ENCODE measurements around the gene IPO4.

IPO4 gene

DNA sequence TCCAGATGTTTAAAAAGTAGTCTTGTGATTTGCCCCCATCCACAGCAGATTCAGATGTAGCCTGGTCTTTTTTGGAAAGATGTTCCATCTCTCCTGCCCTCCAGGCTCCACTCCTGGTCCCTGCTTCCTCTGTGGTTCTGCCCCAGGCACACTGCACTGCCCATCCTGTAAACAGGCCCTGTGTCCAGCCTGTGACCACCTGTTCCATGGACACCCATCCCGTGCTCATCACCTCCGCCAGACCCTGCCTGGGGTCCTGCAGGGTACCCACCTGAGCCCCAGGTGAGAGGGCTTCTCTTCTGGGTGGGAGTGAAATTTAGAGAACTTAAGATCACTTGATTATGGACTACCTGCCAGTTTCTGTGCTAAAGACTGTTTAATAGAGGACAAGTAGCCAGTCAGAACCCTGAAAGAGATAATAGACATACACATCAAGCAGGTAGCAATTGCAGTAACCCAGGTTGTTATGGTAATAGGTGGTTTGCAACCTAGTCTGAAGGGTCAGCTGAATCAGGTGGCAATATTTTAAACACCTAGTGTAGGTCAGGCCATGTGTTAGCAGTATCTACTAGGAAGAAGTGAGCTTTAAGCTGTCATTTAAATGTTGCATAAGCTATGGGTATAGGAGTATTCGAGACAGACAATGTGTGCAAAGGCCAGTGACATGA is 39.2 kb downstream of the IPO4 start:
- ChIA-PET CTCF (interaction anchor here (0.6 to 11.6 kb wide), 5 partner anchors 8 to 15 kb away, joined by 3 to 112 read pairs (median 3); partner anchors contain the start of genes EMC9 and IRF9), POLR2A (no interaction called here)
- Histone ChIP-seq H3K36me3 (ENCODE audit: control insufficient read depth in 4 of 4, insufficient read depth in 4 of 4, low read length in 3 of 4) (peaks cover 14 to 46% (median 32%) of the 10 kb centered on the region in 4 experiments), H3K9me3 (ENCODE audit: control extremely low read depth in 1 of 5, control insufficient read depth in 4 of 5, insufficient read depth in 2 of 5, low read depth in 1 of 5, low read length in 4 of 5) (no peaks in the 10 kb centered on the region), H3K4me3 (ENCODE audit: control insufficient read depth in 1 of 7, extremely low read depth in 1 of 7, insufficient read depth in 4 of 7, low read depth in 2 of 7, low read length in 6 of 7) (no peak overlapping the region), H3K27ac (ENCODE audit: insufficient read depth in 1 of 2, low read depth in 1 of 2, low read length in 2 of 2, poor library complexity in 1 of 2, severe bottlenecking in 2 of 2) (no peak overlapping the region), H3K4me1 (ENCODE audit: control extremely low read depth in 1 of 4, control insufficient read depth in 4 of 4, insufficient read depth in 4 of 4, low read length in 3 of 4) (peaks cover 4 to 27% (median 23%) of the 10 kb centered on the region in 4 experiments), H3K27me3 (replicated peaks in 2 of 5; ENCODE audit: control insufficient read depth in 4 of 5, insufficient read depth in 5 of 5, low read length in 4 of 5) (no peaks in the 10 kb centered on the region)
- no peak for DNase-seq
- WGBS (ENCODE audit: insufficient coverage), result 100% methylated on average over 2 of the region's 3 CpGs

DNA sequence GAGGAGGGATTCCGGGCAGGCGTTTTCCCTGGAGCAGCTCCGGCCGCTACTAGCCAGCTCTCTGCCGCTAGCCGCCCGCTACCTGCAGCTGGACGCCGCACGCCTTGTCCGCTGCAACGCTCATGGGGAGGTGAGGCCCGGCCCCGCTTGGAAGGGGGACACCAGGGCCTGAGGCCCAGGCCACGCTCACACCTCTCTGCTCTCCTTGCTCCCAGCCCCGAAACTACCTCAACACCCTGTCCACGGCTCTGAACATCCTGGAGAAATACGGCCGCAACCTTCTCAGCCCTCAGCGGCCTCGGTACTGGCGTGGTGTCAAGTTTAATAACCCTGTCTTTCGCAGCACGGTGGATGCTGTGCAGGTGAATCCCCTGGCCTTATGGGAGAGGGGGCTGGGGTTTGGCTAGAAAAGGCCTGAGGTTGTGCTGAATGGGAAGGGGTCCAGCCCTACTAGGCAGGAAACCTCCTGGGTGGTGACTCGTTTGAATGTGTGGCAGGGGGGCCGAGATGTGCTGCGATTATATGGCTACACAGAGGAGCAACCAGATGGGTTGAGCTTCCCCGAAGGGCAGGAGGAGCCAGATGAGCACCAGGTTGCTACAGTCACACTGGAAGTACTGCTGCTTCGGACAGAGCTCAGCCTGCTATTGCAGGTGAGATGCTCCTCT is 40.7 kb downstream of the IPO4 start:
- no peaks in the 10 kb centered on the region for H3K27me3 ChIP-seq (replicated peaks in 2 of 5; ENCODE audit: control insufficient read depth in 4 of 5, insufficient read depth in 5 of 5, low read length in 4 of 5)
- DNase-seq, result no peak
- POLR2A ChIA-PET, result interaction anchor here (0.7 to 2.2 kb wide), 4 partner anchors 12 to 33 kb away, joined by 3 to 16 read pairs (median 6); partner anchors contain the start of genes DCAF11, IRF9, NRL and PSME1
- CTCF ChIA-PET, result interaction anchor here (1.0 to 11.6 kb wide), 5 partner anchors 9 to 91 kb away, joined by 3 to 112 read pairs (median 9); partner anchors contain the start of gene IRF9
- H3K36me3 ChIP-seq (ENCODE audit: control insufficient read depth in 4 of 4, insufficient read depth in 4 of 4, low read length in 3 of 4), result peaks cover 15 to 57% (median 38%) of the 10 kb centered on the region in 4 experiments
- H3K4me3 ChIP-seq (ENCODE audit: control insufficient read depth in 1 of 7, extremely low read depth in 1 of 7, insufficient read depth in 4 of 7, low read depth in 2 of 7, low read length in 6 of 7), result peak overlapping the region; percentile 56 to 100 (median 97)
- H3K9me3 ChIP-seq (ENCODE audit: control extremely low read depth in 1 of 5, control insufficient read depth in 4 of 5, insufficient read depth in 2 of 5, low read depth in 1 of 5, low read length in 4 of 5), result no peaks in the 10 kb centered on the region
- H3K4me1 ChIP-seq (ENCODE audit: control extremely low read depth in 1 of 4, control insufficient read depth in 4 of 4, insufficient read depth in 4 of 4, low read length in 3 of 4), result peaks cover 4 to 27% (median 23%) of the 10 kb centered on the region in 4 experiments
- H3K27ac ChIP-seq (ENCODE audit: insufficient read depth in 1 of 2, low read depth in 1 of 2, low read length in 2 of 2, poor library complexity in 1 of 2, severe bottlenecking in 2 of 2), result peak overlapping the region; percentile 48 to 85
- WGBS (ENCODE audit: insufficient coverage), result 13% methylated on average over 25 of the region's 29 CpGs

DNA sequence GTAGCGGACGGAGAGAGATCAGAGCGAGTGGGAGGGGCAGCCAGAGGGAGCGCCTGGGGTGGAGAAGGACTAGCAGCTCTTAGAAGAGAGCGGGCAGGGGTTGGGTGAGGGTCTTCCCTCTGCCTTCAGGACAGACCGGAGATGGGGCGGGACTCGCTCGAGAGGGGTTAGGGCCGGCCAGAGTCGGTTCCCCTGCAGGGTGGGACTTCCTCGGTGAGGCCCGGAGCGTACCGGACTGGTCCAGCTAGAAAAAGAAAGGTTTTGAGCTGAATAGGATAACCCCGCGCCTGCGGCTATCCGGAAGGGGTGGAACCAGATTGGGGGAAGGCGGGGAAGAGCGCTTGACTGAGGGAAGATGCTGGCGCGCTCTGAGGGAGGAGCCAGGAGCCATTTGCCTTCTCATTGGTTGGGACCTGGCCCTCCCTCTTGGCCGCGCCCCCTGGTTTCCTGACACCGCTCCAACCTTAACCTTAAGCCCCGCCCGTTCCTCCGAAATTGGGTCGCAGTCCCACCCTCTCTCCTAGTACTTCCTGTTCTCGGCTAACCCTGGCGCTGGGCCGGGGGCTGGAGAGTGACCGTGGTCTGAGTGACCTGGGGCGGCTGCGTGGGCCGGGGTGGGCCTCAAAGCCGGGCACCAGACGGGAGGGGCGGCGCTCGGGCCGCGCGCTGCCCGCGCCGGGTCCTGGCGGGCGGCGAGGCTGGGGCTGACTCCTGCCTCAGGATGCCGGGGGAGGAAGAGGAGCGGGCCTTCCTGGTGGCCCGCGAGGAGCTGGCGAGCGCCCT is 41.4 kb downstream of the IPO4 start, which contains the start of gene RNF31:
Gene RNF31, plus strand, starts transcription at position 521 of the 783 bp plus-strand sequence. Its CDS starts 201 bp downstream, at position 722.
- Histone ChIP-seq H3K27me3 (replicated peaks in 2 of 5; ENCODE audit: control insufficient read depth in 4 of 5, insufficient read depth in 5 of 5, low read length in 4 of 5) (no peaks in the 10 kb centered on the region), H3K4me1 (ENCODE audit: control extremely low read depth in 1 of 4, control insufficient read depth in 4 of 4, insufficient read depth in 4 of 4, low read length in 3 of 4) (peaks cover 4 to 29% (median 27%) of the 10 kb centered on the region in 4 experiments), H3K36me3 (ENCODE audit: control insufficient read depth in 4 of 4, insufficient read depth in 4 of 4, low read length in 3 of 4) (peaks cover 15 to 53% (median 37%) of the 10 kb centered on the region in 4 experiments), H3K27ac (ENCODE audit: insufficient read depth in 1 of 2, low read depth in 1 of 2, low read length in 2 of 2, poor library complexity in 1 of 2, severe bottlenecking in 2 of 2) (peak within 1 kb of the TSS; percentile 71 to 85), H3K4me3 (ENCODE audit: control insufficient read depth in 1 of 7, extremely low read depth in 1 of 7, insufficient read depth in 4 of 7, low read depth in 2 of 7, low read length in 6 of 7) (peak within 1 kb of the TSS; percentile 56 to 100 (median 97)), H3K9me3 (ENCODE audit: control extremely low read depth in 1 of 5, control insufficient read depth in 4 of 5, insufficient read depth in 2 of 5, low read depth in 1 of 5, low read length in 4 of 5) (no peaks in the 10 kb centered on the region)
- CTCF ChIA-PET, result interaction anchor here (0.7 to 11.6 kb wide), 9 partner anchors 8 to 90 kb away, joined by 3 to 112 read pairs (median 6); partner anchors contain the start of genes DCAF11, IRF9, NRL and PSME1
- POLR2A ChIA-PET, result interaction anchor here (0.7 to 2.2 kb wide), 7 partner anchors 9 to 38 kb away, joined by 3 to 16 read pairs (median 4); partner anchors contain the start of genes DCAF11, IRF9, NRL and PSME1
- DNase-seq, result peak; percentile 99
- 0% methylated on average over 46 of the region's 57 CpGs for WGBS (ENCODE audit: insufficient coverage)

DNA sequence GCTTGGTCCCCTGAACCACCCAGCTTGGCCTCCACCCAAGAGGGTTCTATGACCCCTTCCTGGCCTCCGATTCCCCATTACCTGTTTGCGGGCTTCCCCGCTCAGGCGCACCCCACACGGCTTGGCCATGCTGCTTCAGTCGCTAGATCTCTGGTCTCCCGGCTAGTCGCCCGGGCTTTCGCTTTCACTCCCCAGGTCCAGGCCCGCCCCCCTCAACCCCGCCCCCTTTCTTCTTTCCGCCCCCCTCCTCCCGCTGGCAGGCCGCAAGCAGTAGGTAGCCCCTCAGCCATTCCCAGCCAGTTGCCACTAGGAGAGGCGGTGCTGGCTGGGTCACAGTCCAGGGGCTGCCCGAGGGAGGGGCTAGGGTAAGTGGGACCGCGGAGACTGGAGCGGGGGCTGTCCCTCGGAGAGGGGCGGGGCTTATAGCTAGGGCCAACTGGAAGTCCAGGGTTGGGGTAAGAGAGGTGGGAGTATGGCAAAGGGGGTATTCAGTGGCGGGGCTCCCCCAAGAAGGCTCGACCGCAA is 42.1 kb downstream of the IPO4 start, which contains the start of gene PSME2:
Gene PSME2, minus strand, starts transcription at position 158 of the 525 bp plus-strand sequence. Its CDS starts 29 bp downstream, at position 129.
- POLR2A ChIA-PET, result interaction anchor here (0.8 to 2.2 kb wide), 6 partner anchors 8 to 43 kb away, joined by 3 to 16 read pairs (median 4); partner anchors contain the start of genes DCAF11, IRF9 and NRL
- H3K4me1 ChIP-seq (ENCODE audit: control extremely low read depth in 1 of 4, control insufficient read depth in 4 of 4, insufficient read depth in 4 of 4, low read length in 3 of 4), result peaks cover 4 to 34% (median 32%) of the 10 kb centered on the region in 4 experiments

DNA sequence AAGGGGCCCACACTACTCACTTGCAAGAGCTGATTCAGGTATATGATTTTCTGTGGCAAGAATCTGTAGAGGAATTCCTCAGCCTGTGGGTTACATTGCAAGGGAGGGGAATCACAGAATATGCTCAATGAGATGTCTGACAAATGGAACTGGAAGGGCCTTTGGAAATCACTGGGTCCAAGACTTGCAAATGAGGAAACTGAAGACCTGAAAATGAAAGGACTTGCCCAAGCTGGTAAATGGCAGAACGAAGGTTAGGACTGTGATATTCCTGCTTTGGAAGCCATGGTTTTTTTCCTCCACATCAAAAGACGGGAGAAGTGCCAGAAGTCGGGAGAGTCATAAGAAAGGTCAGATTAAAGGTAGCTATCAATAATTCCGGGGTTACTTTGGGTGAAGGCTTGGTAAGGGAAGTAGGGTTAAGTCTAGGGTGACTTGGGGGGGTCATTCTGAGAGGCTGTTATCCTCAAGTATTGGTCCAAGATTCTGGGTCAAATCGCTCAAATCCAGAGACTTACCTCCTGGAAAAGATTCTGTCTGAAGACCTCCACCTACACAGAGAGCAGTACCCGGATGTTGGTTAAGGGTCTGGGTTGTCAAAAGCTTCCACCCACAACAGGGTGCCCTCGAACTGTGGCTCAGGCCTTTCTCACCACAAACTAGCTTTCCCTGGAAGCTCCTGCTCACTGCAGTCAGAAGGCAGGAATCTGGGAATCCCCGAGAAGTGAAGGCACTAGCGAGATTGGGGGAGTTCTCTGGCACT is 42.7 kb downstream of the IPO4 start:
- 26% methylated on average over 7 of the region's 9 CpGs for WGBS (ENCODE audit: insufficient coverage)
- H3K36me3 ChIP-seq (ENCODE audit: control insufficient read depth in 4 of 4, insufficient read depth in 4 of 4, low read length in 3 of 4), result peaks cover 13 to 40% (median 26%) of the 10 kb centered on the region in 4 experiments
- POLR2A ChIA-PET, result interaction anchor here (1.1 to 2.2 kb wide), 4 partner anchors 8 to 43 kb away, joined by 3 to 16 read pairs (median 4); partner anchors contain the start of gene IRF9
- no peak for DNase-seq
- H3K27ac ChIP-seq (ENCODE audit: insufficient read depth in 1 of 2, low read depth in 1 of 2, low read length in 2 of 2, poor library complexity in 1 of 2, severe bottlenecking in 2 of 2), result peak overlapping the region; percentile 71 to 85
- no peaks in the 10 kb centered on the region for H3K27me3 ChIP-seq (replicated peaks in 2 of 5; ENCODE audit: control insufficient read depth in 4 of 5, insufficient read depth in 5 of 5, low read length in 4 of 5)
- peak overlapping the region; percentile 56 to 100 (median 97) for H3K4me3 ChIP-seq (ENCODE audit: control insufficient read depth in 1 of 7, extremely low read depth in 1 of 7, insufficient read depth in 4 of 7, low read depth in 2 of 7, low read length in 6 of 7)
- H3K4me1 ChIP-seq (ENCODE audit: control extremely low read depth in 1 of 4, control insufficient read depth in 4 of 4, insufficient read depth in 4 of 4, low read length in 3 of 4), result peaks cover 4 to 36% (median 33%) of the 10 kb centered on the region in 4 experiments
- H3K9me3 ChIP-seq (ENCODE audit: control extremely low read depth in 1 of 5, control insufficient read depth in 4 of 5, insufficient read depth in 2 of 5, low read depth in 1 of 5, low read length in 4 of 5), result no peaks in the 10 kb centered on the region
- CTCF ChIA-PET, result interaction anchor here (0.8 to 11.6 kb wide), 11 partner anchors 9 to 162 kb away, joined by 3 to 112 read pairs (median 3); partner anchors contain the start of genes CIDEB, DCAF11, IRF9 and NRL

More for the DNA sequence above, 42.1 kb downstream of the IPO4 start, which contains the start of gene PSME2:
- Histone ChIP-seq H3K36me3 (ENCODE audit: control insufficient read depth in 4 of 4, insufficient read depth in 4 of 4, low read length in 3 of 4) (peaks cover 15 to 46% (median 32%) of the 10 kb centered on the region in 4 experiments), H3K4me3 (ENCODE audit: control insufficient read depth in 1 of 7, extremely low read depth in 1 of 7, insufficient read depth in 4 of 7, low read depth in 2 of 7, low read length in 6 of 7) (peak within 1 kb of the TSS; percentile 56 to 100 (median 97)), H3K9me3 (ENCODE audit: control extremely low read depth in 1 of 5, control insufficient read depth in 4 of 5, insufficient read depth in 2 of 5, low read depth in 1 of 5, low read length in 4 of 5) (no peaks in the 10 kb centered on the region), H3K27me3 (replicated peaks in 2 of 5; ENCODE audit: control insufficient read depth in 4 of 5, insufficient read depth in 5 of 5, low read length in 4 of 5) (no peaks in the 10 kb centered on the region), H3K27ac (ENCODE audit: insufficient read depth in 1 of 2, low read depth in 1 of 2, low read length in 2 of 2, poor library complexity in 1 of 2, severe bottlenecking in 2 of 2) (peak within 1 kb of the TSS; percentile 71 to 85)
- peak; percentile 95 to 99 (median 98) for DNase-seq
- CTCF ChIA-PET, result interaction anchor here (0.7 to 11.6 kb wide), 11 partner anchors 9 to 162 kb away, joined by 3 to 112 read pairs (median 4); partner anchors contain the start of genes CIDEB, DCAF11, IRF9 and NRL
- WGBS (ENCODE audit: insufficient coverage), result 0% methylated on average over 13 of the region's 25 CpGs
